PFSK-1 (cell line): ENCODE data around the gene KMT2B.

Experiments
- FOXP2 ChIP-seq: optimal IDR thresholded peaks from 2 replicates; pipeline ENCODE3; 2011; ENCODE audit warnings: borderline replicate concordance, control low read depth, inconsistent platforms; ENCODE audit not compliant: insufficient read depth; ENCODE audit errors: extremely low read length, extremely low read depth
- POLR2AphosphoS5 ChIP-seq: IDR thresholded peaks from 2 replicates; pipeline ENCODE4 v1.6.1; 2012; ENCODE audit warnings: low read depth, mild to moderate bottlenecking, control low read depth, low read length, moderate library complexity
- REST ChIP-seq, 2 experiments: IDR thresholded peaks; 2 replicates each; pipeline versions ENCODE4 v1.6.1 to v1.8.0; 2011 to 2012; ENCODE audit warnings: low read depth in 2 of 2, low read length in 2 of 2, control low read depth in 1 of 2, inconsistent platforms in 1 of 2, mild to moderate bottlenecking in 1 of 2, moderate library complexity in 1 of 2; ENCODE audit not compliant: insufficient read depth in 1 of 2
- SIN3A ChIP-seq: IDR thresholded peaks from 2 replicates; pipeline ENCODE4 v1.6.1; 2012; ENCODE audit warnings: mild to moderate bottlenecking, low read length, moderate library complexity, borderline replicate concordance; ENCODE audit not compliant: insufficient read depth
- TAF1 ChIP-seq: IDR thresholded peaks from 2 replicates; pipeline ENCODE4 v1.6.1; 2012; ENCODE audit warnings: low read length, control low read depth, borderline replicate concordance; ENCODE audit not compliant: insufficient read depth

Gene KMT2B

GRCh38 chr19:35693422-35693821 lies 24.4 kb upstream of the KMT2B start:
- TF ChIP-seq SIN3A (no peak), FOXP2 (no peak), POLR2AphosphoS5 (no peak), TAF1 (no peak), REST (IDR thresholded peaks at IDR 0.05; ENCODE audit: insufficient read depth in 1 of 2, low read depth in 2 of 2, low read length in 2 of 2) (no peak)

GRCh38 chr19:35693835-35694599 lies 23.8 kb upstream of the KMT2B start:
- TF ChIP-seq SIN3A (no peak), POLR2AphosphoS5 (no peak), TAF1 (no peak), REST (IDR thresholded peaks at IDR 0.05; ENCODE audit: insufficient read depth in 1 of 2, low read depth in 2 of 2, low read length in 2 of 2) (peak in 1 of 2 experiments; percentile 47; a peak in 1 of 4 replicates), FOXP2 (peak; percentile 42)

- no peak for TF ChIP-seq REST (IDR thresholded peaks at IDR 0.05; ENCODE audit: insufficient read depth in 1 of 2, low read depth in 2 of 2, low read length in 2 of 2)
- no peak for TF ChIP-seq FOXP2
- no peak for TF ChIP-seq TAF1
- no peak for TF ChIP-seq SIN3A
- TF ChIP-seq POLR2AphosphoS5 = no peak
Observed at GRCh38 chr19:35695895-35696422, 21.8 kb upstream of the KMT2B start.

GRCh38 chr19:35696835-35697234 lies 21.0 kb upstream of the KMT2B start:
- TF ChIP-seq REST (IDR thresholded peaks at IDR 0.05; ENCODE audit: insufficient read depth in 1 of 2, low read depth in 2 of 2, low read length in 2 of 2) (no peak), SIN3A (no peak), POLR2AphosphoS5 (no peak), TAF1 (no peak), FOXP2 (no peak)
